Natural killer cell (primary cell): ENCODE measurements around the gene PFKFB1. TPM values are rescaled to one million over a fixed set of nuclear protein-coding genes. Genes with fewer than 3 reads are reported as not detected.

Source experiments
- ATAC-seq, 3 donors: fragments of 150-1000 bp in 2 of 3; fragments of 200-7000 bp in 1 of 3; cut with Tn5 transposase; 1 replicate in 1 of 3; 2 replicates in 2 of 3; pipeline ENCODE4 v1.10.0; 2021; ENCODE audit warnings: mild to moderate bottlenecking in 2 of 3, moderate library complexity in 2 of 3
- DNase-seq, 2 donors: peaks; one replicate each; pipeline versions ENCODE4 v3.0.0 to v3.0.0-alpha.2; 2013 to 2021; ENCODE audit warnings: mixed read lengths in 1 of 2
- H3K27ac ChIP-seq: one replicate; pipeline ENCODE4 v1.5.1; 2013; ENCODE audit warnings: mild to moderate bottlenecking, low read length
- H3K27me3 ChIP-seq: one replicate; pipeline ENCODE4 v1.6.1; 2013; ENCODE audit warnings: low read length; ENCODE audit not compliant: control insufficient read depth, insufficient read depth
- H3K36me3 ChIP-seq: one replicate; pipeline ENCODE4 v1.6.1; 2013; ENCODE audit warnings: low read length; ENCODE audit not compliant: control insufficient read depth, insufficient read depth
- H3K4me1 ChIP-seq: one replicate; pipeline ENCODE4 v1.6.1; 2013; ENCODE audit warnings: low read length; ENCODE audit not compliant: control insufficient read depth, insufficient read depth
- H3K4me3 ChIP-seq: one replicate; pipeline ENCODE4 v1.5.1; 2013; ENCODE audit warnings: low read length
- H3K9me3 ChIP-seq: one replicate; pipeline ENCODE4 v1.6.1; 2013; ENCODE audit warnings: low read length; ENCODE audit not compliant: control insufficient read depth, insufficient read depth
- H3K27ac Mint-ChIP-seq, 2 donors: one replicate each; pipeline ENCODE4 v1.8.0; 2022; ENCODE audit warnings: mild to moderate bottlenecking in 2 of 2, mixed read lengths in 2 of 2, moderate library complexity in 1 of 2
- H3K27me3 Mint-ChIP-seq, 2 donors: one replicate each; pipeline ENCODE4 v1.8.0; 2022; ENCODE audit warnings: low read depth in 2 of 2, mixed read lengths in 2 of 2
- H3K36me3 Mint-ChIP-seq: one replicate; pipeline ENCODE4 v1.8.0; 2022; ENCODE audit warnings: mixed read lengths
- H3K4me1 Mint-ChIP-seq, 2 donors: one replicate each; pipeline ENCODE4 v1.8.0; 2022; ENCODE audit warnings: mixed read lengths in 2 of 2
- H3K4me3 Mint-ChIP-seq: one replicate; pipeline ENCODE4 v1.8.0; 2022; ENCODE audit warnings: mild to moderate bottlenecking, moderate library complexity, mixed read lengths
- H3K9me3 Mint-ChIP-seq, 2 donors: one replicate each; pipeline ENCODE4 v1.8.0; 2022; ENCODE audit warnings: mixed read lengths in 2 of 2
- WGBS: methylation state at CpG from one replicate; pipeline ENCODE4 v1.1.7; 2013; ENCODE audit warnings: missing lambda C conversion rate; ENCODE audit not compliant: insufficient coverage; 5-methylcytosine and 5-hydroxymethylcytosine counted together
- intact Hi-C: fragments of 100-400 bp; cut with micrococcal nuclease; formaldehyde crosslinking; loops from one replicate; pipeline ENCODE4 v1.14.2; 2022
- total RNA-seq, 4 donors: library from RNA; stranded (reverse); fragments of 120-200 nt in 1 of 4; gene quantifications; one replicate each; pipeline versions ENCODE4 v1.2.3 to v1.2.4, GENCODE V29; 2013 to 2022
- TF ChIP-seq, protein P1 (sequence below): fragments of 200-600 bp; IDR thresholded peaks from one replicate; pipeline ENCODE4 v1.8.0; 2022; ENCODE audit warnings: antibody characterized with exemption

PFKFB1 gene
- total RNA-seq, 3 donors from 2014 or later (not counting 1 experiment from before 2014, with no cell fraction given) = 0.39 to 0.75 (median 0.73) TPM

DNA sequence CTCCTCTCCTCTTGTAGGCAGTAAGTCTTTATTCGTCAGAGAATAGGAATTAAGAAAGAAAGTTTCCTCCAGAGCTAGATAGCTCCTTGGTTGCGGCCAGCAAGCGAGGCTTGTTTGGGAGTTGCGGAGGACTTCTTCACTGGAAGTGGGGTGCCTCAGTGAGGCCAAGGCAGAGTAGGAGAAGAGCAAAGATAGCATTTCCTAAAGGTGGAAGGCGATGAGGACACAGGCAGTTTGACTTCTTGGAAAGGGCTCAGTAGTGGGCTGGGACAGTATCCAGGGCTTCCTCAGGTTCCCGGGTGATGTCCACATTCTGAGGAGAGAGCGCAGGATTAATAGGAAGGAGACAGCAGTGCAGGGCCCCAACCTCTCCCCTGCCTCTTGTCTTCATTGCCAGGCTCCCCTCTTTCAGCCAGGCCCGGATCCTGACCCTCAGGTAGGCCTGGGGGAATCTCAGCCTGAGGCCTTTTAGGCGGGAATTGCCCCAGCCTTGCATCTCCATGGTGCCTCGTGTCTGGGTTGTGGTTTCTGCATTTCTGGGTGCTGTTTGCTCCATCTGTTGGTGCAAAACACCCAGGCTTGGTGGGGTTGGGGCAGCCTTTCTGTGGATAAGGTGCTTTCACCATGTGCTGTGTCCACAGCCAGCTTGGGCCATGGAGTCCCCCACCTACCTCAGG, 60.7 kb downstream of the PFKFB1 start:
- ATAC-seq (no peak), DNase-seq (no peak)
- H3K27ac Mint-ChIP-seq = no peak overlapping the region
- no peaks in the 10 kb centered on the region for H3K27me3 Mint-ChIP-seq
- H3K4me3 Mint-ChIP-seq = no peak overlapping the region
- TF ChIP-seq, protein P1, sequence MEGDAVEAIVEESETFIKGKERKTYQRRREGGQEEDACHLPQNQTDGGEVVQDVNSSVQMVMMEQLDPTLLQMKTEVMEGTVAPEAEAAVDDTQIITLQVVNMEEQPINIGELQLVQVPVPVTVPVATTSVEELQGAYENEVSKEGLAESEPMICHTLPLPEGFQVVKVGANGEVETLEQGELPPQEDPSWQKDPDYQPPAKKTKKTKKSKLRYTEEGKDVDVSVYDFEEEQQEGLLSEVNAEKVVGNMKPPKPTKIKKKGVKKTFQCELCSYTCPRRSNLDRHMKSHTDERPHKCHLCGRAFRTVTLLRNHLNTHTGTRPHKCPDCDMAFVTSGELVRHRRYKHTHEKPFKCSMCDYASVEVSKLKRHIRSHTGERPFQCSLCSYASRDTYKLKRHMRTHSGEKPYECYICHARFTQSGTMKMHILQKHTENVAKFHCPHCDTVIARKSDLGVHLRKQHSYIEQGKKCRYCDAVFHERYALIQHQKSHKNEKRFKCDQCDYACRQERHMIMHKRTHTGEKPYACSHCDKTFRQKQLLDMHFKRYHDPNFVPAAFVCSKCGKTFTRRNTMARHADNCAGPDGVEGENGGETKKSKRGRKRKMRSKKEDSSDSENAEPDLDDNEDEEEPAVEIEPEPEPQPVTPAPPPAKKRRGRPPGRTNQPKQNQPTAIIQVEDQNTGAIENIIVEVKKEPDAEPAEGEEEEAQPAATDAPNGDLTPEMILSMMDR = no peak
- WGBS = 92% methylated on average over 9 of the region's 10 CpGs
- H3K4me3 ChIP-seq = no peak overlapping the region
- H3K4me1 Mint-ChIP-seq = no peaks in the 10 kb centered on the region
- no peaks in the 10 kb centered on the region for H3K36me3 Mint-ChIP-seq
- no peaks in the 10 kb centered on the region for H3K9me3 Mint-ChIP-seq
- H3K9me3 ChIP-seq = no peaks in the 10 kb centered on the region
- no peak overlapping the region for H3K27ac ChIP-seq
- no peaks in the 10 kb centered on the region for H3K27me3 ChIP-seq
- H3K4me1 ChIP-seq = no peaks in the 10 kb centered on the region
- intact Hi-C loops = no loop called here
- no peaks in the 10 kb centered on the region for H3K36me3 ChIP-seq

DNA sequence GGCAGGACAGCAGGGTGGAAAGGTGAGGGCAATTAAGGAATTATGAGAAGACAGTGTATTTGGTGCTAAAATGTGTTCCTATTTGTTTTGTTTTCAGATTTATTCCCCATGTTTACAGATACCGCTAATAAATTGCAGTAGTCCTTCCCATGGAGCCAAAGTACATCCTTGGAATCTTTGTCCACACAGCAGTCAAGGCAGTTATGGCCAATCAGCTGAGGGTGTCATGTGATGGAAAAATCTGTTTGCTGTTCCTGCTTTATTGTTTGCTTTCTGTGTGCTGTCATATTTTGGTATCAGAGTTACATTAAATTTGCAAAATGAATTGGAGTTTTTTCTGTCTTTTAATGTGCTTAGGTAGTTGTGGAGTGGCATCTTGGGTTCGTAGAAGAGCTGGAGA, 62.9 kb downstream of the PFKFB1 start:
- Histone ChIP-seq H3K4me3 (no peak overlapping the region), H3K9me3 (no peaks in the 10 kb centered on the region), H3K27me3 (no peaks in the 10 kb centered on the region), H3K4me1 (no peaks in the 10 kb centered on the region), H3K27ac (no peak overlapping the region), H3K36me3 (no peaks in the 10 kb centered on the region)
- ATAC-seq (no peak), DNase-seq (no peak)
- Mint-ChIP-seq H3K27me3 (no peaks in the 10 kb centered on the region), H3K4me1 (no peaks in the 10 kb centered on the region), H3K9me3 (no peaks in the 10 kb centered on the region), H3K4me3 (no peak overlapping the region), H3K36me3 (no peaks in the 10 kb centered on the region), H3K27ac (no peak overlapping the region)
- 93% methylated on average over 2 of the region's 2 CpGs for WGBS
- intact Hi-C loops = no loop called here
- TF ChIP-seq, protein P1 = no peak

DNA sequence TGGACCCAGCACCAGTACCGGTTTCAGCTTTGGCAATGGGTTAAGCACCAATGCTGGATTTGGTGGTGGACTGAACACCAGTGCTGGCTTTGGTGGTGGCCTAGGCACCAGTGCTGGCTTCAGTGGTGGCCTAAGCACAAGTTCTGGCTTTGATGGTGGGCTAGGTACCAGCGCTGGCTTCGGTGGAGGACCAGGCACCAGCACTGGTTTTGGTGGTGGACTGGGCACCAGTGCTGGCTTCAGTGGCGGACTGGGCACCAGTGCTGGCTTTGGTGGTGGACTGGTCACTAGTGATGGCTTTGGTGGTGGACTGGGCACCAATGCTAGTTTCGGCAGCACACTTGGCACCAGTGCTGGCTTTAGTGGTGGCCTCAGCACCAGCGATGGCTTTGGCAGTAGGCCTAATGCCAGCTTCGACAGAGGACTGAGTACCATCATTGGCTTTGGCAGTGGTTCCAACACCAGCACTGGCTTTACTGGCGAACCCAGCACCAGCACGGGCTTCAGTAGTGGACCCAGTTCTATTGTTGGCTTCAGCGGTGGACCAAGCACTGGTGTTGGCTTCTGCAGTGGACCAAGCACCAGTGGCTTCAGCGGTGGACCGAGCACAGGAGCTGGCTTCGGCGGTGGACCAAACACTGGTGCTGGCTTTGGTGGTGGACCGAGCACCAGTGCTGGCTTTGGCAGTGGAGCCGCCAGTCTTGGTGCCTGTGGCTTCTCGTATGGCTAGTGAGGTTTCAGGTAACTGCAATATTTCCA, 63.5 kb downstream of the PFKFB1 start:
- H3K4me3 Mint-ChIP-seq = no peak overlapping the region
- no peaks in the 10 kb centered on the region for H3K36me3 Mint-ChIP-seq
- no peaks in the 10 kb centered on the region for H3K27me3 Mint-ChIP-seq
- H3K4me1 Mint-ChIP-seq = no peaks in the 10 kb centered on the region
- Histone ChIP-seq H3K4me3 (no peak overlapping the region), H3K9me3 (no peaks in the 10 kb centered on the region), H3K27me3 (no peaks in the 10 kb centered on the region), H3K4me1 (no peaks in the 10 kb centered on the region), H3K27ac (no peak overlapping the region), H3K36me3 (no peaks in the 10 kb centered on the region)
- intact Hi-C loops = no loop called here
- TF ChIP-seq, protein P1 = no peak
- DNase-seq (no peak), ATAC-seq (no peak)
- H3K9me3 Mint-ChIP-seq = no peaks in the 10 kb centered on the region
- WGBS = 91% methylated on average over 16 of the region's 17 CpGs
- H3K27ac Mint-ChIP-seq = no peak overlapping the region
